Liver (tissue), 9 donors: ENCODE measurements around the gene RASGRF1. TPM values are rescaled to one million over a fixed set of nuclear protein-coding genes. Genes with fewer than 3 reads are reported as not detected.

Source experiments
- DNase-seq: peaks from one replicate; pipeline ENCODE4 v3.0.0-alpha.2; 2017; ENCODE audit warnings: low spot score
- H3K27ac ChIP-seq, 2 donors: one replicate each; pipeline ENCODE4 v1.7.0; 2013; ENCODE audit warnings: inconsistent platforms in 2 of 2, low read length in 2 of 2, control low read depth in 1 of 2, low read depth in 1 of 2, mild to moderate bottlenecking in 1 of 2
- H3K27me3 ChIP-seq, 4 donors: one replicate each; pipeline versions ENCODE4 v1.6.1 to v1.7.0; 2013; ENCODE audit warnings: low read length in 3 of 4, inconsistent platforms in 1 of 4, mild to moderate bottlenecking in 1 of 4, moderate library complexity in 1 of 4; ENCODE audit not compliant: control insufficient read depth in 4 of 4, insufficient read depth in 4 of 4
- H3K36me3 ChIP-seq, 4 donors: one replicate each; pipeline versions ENCODE4 v1.6.1 to v1.7.0; 2013; ENCODE audit warnings: low read length in 3 of 4, mild to moderate bottlenecking in 3 of 4, low read depth in 1 of 4, moderate library complexity in 1 of 4; ENCODE audit not compliant: control insufficient read depth in 4 of 4, insufficient read depth in 3 of 4
- H3K4me1 ChIP-seq, 4 donors: one replicate each; pipeline versions ENCODE4 v1.6.1 to v1.7.0; 2013; ENCODE audit warnings: low read length in 3 of 4, mild to moderate bottlenecking in 3 of 4, moderate library complexity in 1 of 4; ENCODE audit not compliant: control insufficient read depth in 4 of 4, insufficient read depth in 4 of 4
- H3K4me3 ChIP-seq, 3 donors: one replicate each; pipeline versions ENCODE4 v1.6.1 to v1.7.0; 2013; ENCODE audit warnings: low read length in 3 of 3, control low read depth in 1 of 3, low read depth in 1 of 3, mild to moderate bottlenecking in 1 of 3
- H3K9ac ChIP-seq, 2 donors: one replicate each; pipeline ENCODE4 v1.7.0; 2013; ENCODE audit warnings: low read length in 2 of 2, mild to moderate bottlenecking in 2 of 2, moderate library complexity in 2 of 2, control low read depth in 1 of 2, low read depth in 1 of 2
- H3K9me3 ChIP-seq, 4 donors: one replicate each; pipeline versions ENCODE4 v1.6.1 to v1.7.0; 2013; ENCODE audit warnings: low read length in 3 of 4; ENCODE audit not compliant: control insufficient read depth in 4 of 4
- ATF3 ChIP-seq: IDR thresholded peaks from 2 replicates; pipeline ENCODE4 v1.6.1; 2016; ENCODE audit warnings: antibody characterized with exemption
- CTCF ChIP-seq: fragments of 150-350 bp; IDR thresholded peaks from 2 replicates; pipeline ENCODE4 v1.5.1; 2017; ENCODE audit warnings: improper control_type of control experiment, low read depth, low read length; ENCODE audit not compliant: missing input control
- EGR1 ChIP-seq, 2 donors: IDR thresholded peaks; 2 replicates each; pipeline ENCODE4 v1.6.1; 2016 to 2018; ENCODE audit warnings: antibody characterized with exemption in 2 of 2, low read depth in 2 of 2
- FOXA1 ChIP-seq: IDR thresholded peaks from 2 replicates; pipeline ENCODE4 v1.6.1; 2016; ENCODE audit warnings: antibody characterized with exemption
- FOXA2 ChIP-seq: IDR thresholded peaks from 2 replicates; pipeline ENCODE4 v1.6.1; 2016; ENCODE audit warnings: antibody characterized with exemption
- GABPA ChIP-seq, 2 donors: IDR thresholded peaks in 1 of 2; conservative IDR thresholded peaks in 1 of 2; 2 replicates each; pipeline ENCODE4 v1.6.1; 2016; ENCODE audit warnings: antibody characterized with exemption in 2 of 2, mild to moderate bottlenecking in 1 of 2, moderate library complexity in 1 of 2
- HNF4A ChIP-seq, 2 donors: conservative IDR thresholded peaks; 2 replicates each; pipeline ENCODE4 v1.6.1; 2016; ENCODE audit warnings: antibody characterized with exemption in 2 of 2, mild to moderate bottlenecking in 2 of 2
- HNF4G ChIP-seq: IDR thresholded peaks from 2 replicates; pipeline ENCODE4 v1.6.1; 2016; ENCODE audit warnings: antibody characterized with exemption
- JUND ChIP-seq, 2 donors: IDR thresholded peaks; 2 replicates each; pipeline ENCODE4 v1.6.1; 2016; ENCODE audit warnings: antibody characterized with exemption in 2 of 2
- MAX ChIP-seq: IDR thresholded peaks from 2 replicates; pipeline ENCODE4 v1.6.1; 2016; ENCODE audit warnings: antibody characterized with exemption
- NR2F2 ChIP-seq: IDR thresholded peaks from 2 replicates; pipeline ENCODE4 v1.6.1; 2016; ENCODE audit warnings: antibody characterized with exemption
- RAD21 ChIP-seq, 2 donors: IDR thresholded peaks; 2 replicates each; pipeline ENCODE4 v1.6.1; 2016; ENCODE audit warnings: antibody characterized with exemption in 2 of 2, mild to moderate bottlenecking in 2 of 2
- REST ChIP-seq: IDR thresholded peaks from 2 replicates; pipeline ENCODE4 v1.6.1; 2016; ENCODE audit warnings: antibody characterized with exemption, mild to moderate bottlenecking
- RXRA ChIP-seq, 2 donors: IDR thresholded peaks; 2 replicates each; pipeline ENCODE4 v1.6.1; 2017 to 2018; ENCODE audit warnings: antibody characterized with exemption in 2 of 2, mild to moderate bottlenecking in 1 of 2
- SP1 ChIP-seq: IDR thresholded peaks from 2 replicates; pipeline ENCODE4 v1.6.1; 2018; ENCODE audit warnings: antibody characterized with exemption, mild to moderate bottlenecking
- TAF1 ChIP-seq: conservative IDR thresholded peaks from 2 replicates; pipeline ENCODE4 v1.6.1; 2016; ENCODE audit warnings: antibody characterized with exemption, mild to moderate bottlenecking
- YY1 ChIP-seq: IDR thresholded peaks from 2 replicates; pipeline ENCODE4 v1.6.1; 2016; ENCODE audit warnings: antibody characterized with exemption, mild to moderate bottlenecking
- ZBTB33 ChIP-seq: IDR thresholded peaks from 2 replicates; pipeline ENCODE4 v1.6.1; 2016; ENCODE audit warnings: antibody characterized with exemption
- WGBS: extraction: QIAGEN DNeasy Blood & Tissue Kit; methylation state at CpG from one replicate; pipeline ENCODE4 v1.1.7; 2013; 5-methylcytosine and 5-hydroxymethylcytosine counted together
- polyA plus RNA-seq, 2 donors: library from polyadenylated mRNA; stranded (reverse) in 1 of 2; unstranded in 1 of 2; fragments of 200-250 nt in 1 of 2; fragments of >200 nt in 1 of 2; fragmentation: Nextera tagmentation in 1 of 2; extraction: Ambion mirVana in 1 of 2; gene quantifications; one replicate each; pipeline versions ENCODE4 v1.2.1 to v1.2.3, GENCODE V29; 2013 to 2015
- total RNA-seq, 2 donors: library from RNA; depleted of rRNA; stranded (reverse); fragments of >200 nt; gene quantifications; one replicate each; pipeline ENCODE4 v1.2.3, GENCODE V29; 2014
- donor health status: healthy.
- donor health status: healthy.
- donor health status: healthy.
- donor health status: healthy.
- donor health status: healthy.

The RASGRF1 gene
- total and polyA plus RNA-seq, 4 donors, result 0.28 TPM; not detected in 3

GRCh38 chr15:78997981-78998499, 92.5 kb downstream of the RASGRF1 start:
- no peak for DNase-seq
- Histone ChIP-seq H3K36me3 (no peaks in the 10 kb centered on the region), H3K4me3 (no peak overlapping the region), H3K27me3 (no peaks in the 10 kb centered on the region), H3K9me3 (no peaks in the 10 kb centered on the region), H3K4me1 (no peaks in the 10 kb centered on the region), H3K27ac (no peak overlapping the region), H3K9ac (no peak overlapping the region)
- TF ChIP-seq JUND (IDR thresholded peaks at IDR 0.05) (no peak), RAD21 (IDR thresholded peaks at IDR 0.05) (no peak), FOXA1 (no peak), NR2F2 (no peak), EGR1 (IDR thresholded peaks at IDR 0.05; ENCODE audit: low read depth in 2 of 2) (no peak), YY1 (no peak), SP1 (no peak)
- WGBS, result 91% methylated on average over 8 of the region's 8 CpGs

GRCh38 chr15:78996894-78997275, 93.7 kb downstream of the RASGRF1 start:
- H3K4me3 ChIP-seq, result no peak overlapping the region
- no peaks in the 10 kb centered on the region for H3K36me3 ChIP-seq
- H3K27me3 ChIP-seq, result no peaks in the 10 kb centered on the region
- H3K9ac ChIP-seq, result no peak overlapping the region
- no peaks in the 10 kb centered on the region for H3K4me1 ChIP-seq
- TF ChIP-seq HNF4G (no peak), MAX (no peak), RAD21 (IDR thresholded peaks at IDR 0.05) (no peak), YY1 (no peak), FOXA2 (no peak), RXRA (IDR thresholded peaks at IDR 0.05) (no peak), REST (no peak), GABPA (IDR thresholded peaks at IDR 0.05 in 1 of 2, conservative IDR thresholded peaks at IDR 0.05 in 1 of 2) (no peak), EGR1 (IDR thresholded peaks at IDR 0.05; ENCODE audit: low read depth in 2 of 2) (no peak), TAF1 (no peak)
- no peak overlapping the region for H3K27ac ChIP-seq
- H3K9me3 ChIP-seq, result no peaks in the 10 kb centered on the region
- 89% methylated on average over 6 of the region's 6 CpGs for WGBS
- DNase-seq, result no peak

- Histone ChIP-seq H3K4me1 (no peaks in the 10 kb centered on the region), H3K36me3 (no peaks in the 10 kb centered on the region), H3K27me3 (no peaks in the 10 kb centered on the region), H3K27ac (no peak overlapping the region), H3K9ac (no peak overlapping the region), H3K9me3 (no peaks in the 10 kb centered on the region), H3K4me3 (no peak overlapping the region)
- WGBS, result 88% methylated on average over 22 of the region's 22 CpGs
- DNase-seq, result no peak
- TF ChIP-seq JUND (IDR thresholded peaks at IDR 0.05), result no peak
- TF ChIP-seq HNF4A (conservative IDR thresholded peaks at IDR 0.05), result no peak
- no peak for TF ChIP-seq CTCF
- TF ChIP-seq FOXA1, result no peak
- no peak for TF ChIP-seq SP1
- no peak for TF ChIP-seq ZBTB33
- no peak for TF ChIP-seq MAX
- TF ChIP-seq ATF3, result no peak
Observed at GRCh38 chr15:78995921-78996893, 94.4 kb downstream of the RASGRF1 start.
